NCI-H2196 (cell line): ENCODE results near the gene C11orf24.
"Not testable (repeated sequence)": the region's sequence is repeated elsewhere in the genome, so short reads cannot be mapped to it uniquely, and the experiment has no call there.

Source experiments
- DNase-seq: peaks from one replicate; lab custom pipeline; 2025; ENCODE audit not compliant: unreplicated experiment; lab: John Stamatoyannopoulos, UW

The C11orf24 gene

GRCh38 chr11:68256331-68256741, 15.4 kb downstream of the C11orf24 start:
- DNase-seq = no peak

GRCh38 chr11:68255526-68255925, 16.2 kb downstream of the C11orf24 start:
- DNase-seq = no peak

- DNase-seq = no peak
Measured at GRCh38 chr11:68254421-68254820, 17.4 kb downstream of the C11orf24 start.

GRCh38 chr11:68251765-68252164, 20.0 kb downstream of the C11orf24 start:
- DNase-seq = no peak

GRCh38 chr11:68244912-68245311, 26.9 kb downstream of the C11orf24 start:
- not testable (repeated sequence) for DNase-seq

GRCh38 chr11:68243847-68244246, 27.9 kb downstream of the C11orf24 start:
- not testable (repeated sequence) for DNase-seq

GRCh38 chr11:68242616-68243015, 29.2 kb downstream of the C11orf24 start:
- DNase-seq = no peak

GRCh38 chr11:68231621-68232020, 40.2 kb downstream of the C11orf24 start:
- no peak for DNase-seq

GRCh38 chr11:68229601-68230000, 42.2 kb downstream of the C11orf24 start:
- DNase-seq = no peak

GRCh38 chr11:68226421-68226820, 45.4 kb downstream of the C11orf24 start:
- DNase-seq = no peak

GRCh38 chr11:68224606-68225005, 47.2 kb downstream of the C11orf24 start:
- no peak for DNase-seq

GRCh38 chr11:68223275-68223674, 48.5 kb downstream of the C11orf24 start:
- no peak for DNase-seq

- no peak for DNase-seq
Measured at GRCh38 chr11:68221406-68221805, 50.4 kb downstream of the C11orf24 start.

GRCh38 chr11:68216171-68216938, 55.4 kb downstream of the C11orf24 start:
- DNase-seq = peak; percentile 72

- no peak for DNase-seq
Measured at GRCh38 chr11:68215524-68216170, 56.1 kb downstream of the C11orf24 start.

GRCh38 chr11:68215087-68215445, 56.7 kb downstream of the C11orf24 start:
- DNase-seq = no peak

GRCh38 chr11:68214173-68215086, 57.3 kb downstream of the C11orf24 start:
- DNase-seq = no peak

GRCh38 chr11:68213555-68214172, 58.1 kb downstream of the C11orf24 start:
- DNase-seq = peak; percentile 92

GRCh38 chr11:68213135-68213515, 58.6 kb downstream of the C11orf24 start, which contains the start of gene KMT5B:
KMT5B (minus strand) TSS chr11:68213296; CDS start chr11:68190076, 23,220 bp downstream.
- DNase-seq = peak; percentile 73

GRCh38 chr11:68212421-68213134, 59.2 kb downstream of the C11orf24 start:
- peak; percentile 72 for DNase-seq
